IPS-NIHi7 (cell line): Measurements from ENCODE around the gene SSU72.
A peak's percentile ranks its signal among the peaks of the same experiment; 100 is the strongest.
"Not testable (repeated sequence)": the region's sequence is repeated elsewhere in the genome, so short reads cannot be mapped to it uniquely, and the experiment has no call there.

ENCODE experiments used
- DNase-seq: peaks from one replicate; pipeline ENCODE4 v3.0.0; 2012; ENCODE audit warnings: mixed read lengths; ENCODE audit errors: extremely low spot score

The SSU72 gene

GRCh38 chr1:1558591-1558990 is 16.1 kb downstream of the SSU72 start:
- DNase-seq = no peak

- DNase-seq = not testable (repeated sequence)
Observed at GRCh38 chr1:1557688-1558087, 17.0 kb downstream of the SSU72 start.

GRCh38 chr1:1556961-1557360 is 17.7 kb downstream of the SSU72 start:
- DNase-seq = not testable (repeated sequence)

- no peak for DNase-seq
Observed at GRCh38 chr1:1556505-1556904, 18.2 kb downstream of the SSU72 start.

- DNase-seq = no peak
Observed at GRCh38 chr1:1554926-1555915, 19.4 kb downstream of the SSU72 start.

GRCh38 chr1:1554550-1554925 is 20.1 kb downstream of the SSU72 start:
- no peak for DNase-seq

GRCh38 chr1:1553821-1554494 is 20.7 kb downstream of the SSU72 start:
- no peak for DNase-seq

GRCh38 chr1:1552263-1552639 is 22.4 kb downstream of the SSU72 start:
- DNase-seq = no peak

- DNase-seq = no peak
Observed at GRCh38 chr1:1551524-1552262, 23.0 kb downstream of the SSU72 start.

- peak; percentile 51 for DNase-seq
Observed at GRCh38 chr1:1550591-1551432, 23.9 kb downstream of the SSU72 start.

- no peak for DNase-seq
Observed at GRCh38 chr1:1550087-1550486, 24.6 kb downstream of the SSU72 start.

GRCh38 chr1:1548591-1548990 is 26.1 kb downstream of the SSU72 start:
- DNase-seq = no peak

GRCh38 chr1:1547476-1547875 is 27.2 kb downstream of the SSU72 start:
- DNase-seq = no peak

GRCh38 chr1:1547011-1547410 is 27.7 kb downstream of the SSU72 start:
- DNase-seq = no peak

- DNase-seq = no peak
Observed at GRCh38 chr1:1545946-1546737, 28.5 kb downstream of the SSU72 start.

GRCh38 chr1:1544544-1544943 is 30.1 kb downstream of the SSU72 start:
- no peak for DNase-seq

GRCh38 chr1:1543706-1544099 is 31.0 kb downstream of the SSU72 start:
- no peak for DNase-seq

- DNase-seq = no peak
Observed at GRCh38 chr1:1542766-1543705, 31.6 kb downstream of the SSU72 start.

- no peak for DNase-seq
Observed at GRCh38 chr1:1541956-1542765, 32.5 kb downstream of the SSU72 start.
